ENCODE measurements around the gene LRRC43. TPM values are rescaled to one million over a fixed set of nuclear protein-coding genes. Genes with fewer than 3 reads are reported as not detected.

Gene LRRC43
- total and polyA plus RNA-seq, 4 donors, result 0.03 to 0.67 (median 0.13) TPM; not detected in 1

GRCh38 chr12:122139941-122140340, 43.0 kb upstream of the LRRC43 start:
- no peaks in the 10 kb centered on the region for H3K9me3 ChIP-seq (ENCODE audit: control insufficient read depth in 4 of 4, low read length in 3 of 4)
- TF ChIP-seq JUND (IDR thresholded peaks at IDR 0.05) (no peak), ZBTB33 (IDR thresholded peaks at IDR 0.05) (no peak), HNF4A (conservative IDR thresholded peaks at IDR 0.05) (no peak), RXRA (IDR thresholded peaks at IDR 0.05) (no peak), CTCF (IDR thresholded peaks at IDR 0.05; ENCODE audit: low read depth, low read length, missing input control) (no peak), FOXA2 (IDR thresholded peaks at IDR 0.05) (no peak), NR2F2 (IDR thresholded peaks at IDR 0.05) (no peak), REST (IDR thresholded peaks at IDR 0.05) (no peak), YY1 (IDR thresholded peaks at IDR 0.05) (no peak), HNF4G (IDR thresholded peaks at IDR 0.05) (no peak), RAD21 (IDR thresholded peaks at IDR 0.05) (no peak), FOXA1 (IDR thresholded peaks at IDR 0.05) (no peak), EGR1 (IDR thresholded peaks at IDR 0.05; ENCODE audit: low read depth in 2 of 2) (no peak), TAF1 (conservative IDR thresholded peaks at IDR 0.05) (no peak), SP1 (IDR thresholded peaks at IDR 0.05) (no peak), GABPA (IDR thresholded peaks at IDR 0.05 in 1 of 2, conservative IDR thresholded peaks at IDR 0.05 in 1 of 2) (no peak)
- TF ChIP-seq, protein P1, sequence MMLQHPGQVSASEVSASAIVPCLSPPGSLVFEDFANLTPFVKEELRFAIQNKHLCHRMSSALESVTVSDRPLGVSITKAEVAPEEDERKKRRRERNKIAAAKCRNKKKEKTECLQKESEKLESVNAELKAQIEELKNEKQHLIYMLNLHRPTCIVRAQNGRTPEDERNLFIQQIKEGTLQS (IDR thresholded peaks at IDR 0.05), result no peak
- TF ChIP-seq, protein P2, sequence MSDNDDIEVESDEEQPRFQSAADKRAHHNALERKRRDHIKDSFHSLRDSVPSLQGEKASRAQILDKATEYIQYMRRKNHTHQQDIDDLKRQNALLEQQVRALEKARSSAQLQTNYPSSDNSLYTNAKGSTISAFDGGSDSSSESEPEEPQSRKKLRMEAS (IDR thresholded peaks at IDR 0.05), result no peak
- no peak overlapping the region for H3K4me3 ChIP-seq (ENCODE audit: low read depth in 1 of 3, low read length in 3 of 3)
- DNase-seq (ENCODE audit: low spot score), result no peak
- peaks cover 16 to 69% (median 34%) of the 10 kb centered on the region in 4 donors for H3K36me3 ChIP-seq (ENCODE audit: control insufficient read depth in 4 of 4, insufficient read depth in 3 of 4, low read depth in 1 of 4, low read length in 3 of 4)
- WGBS, result 91% methylated on average over 8 of the region's 8 CpGs
- H3K27me3 ChIP-seq (ENCODE audit: control insufficient read depth in 4 of 4, insufficient read depth in 4 of 4, low read length in 3 of 4), result no peaks in the 10 kb centered on the region
- H3K27ac ChIP-seq (ENCODE audit: low read depth in 1 of 2, low read length in 2 of 2), result no peak overlapping the region
- no peaks in the 10 kb centered on the region for H3K4me1 ChIP-seq (ENCODE audit: control insufficient read depth in 4 of 4, insufficient read depth in 4 of 4, low read length in 3 of 4)
- no peak overlapping the region for H3K9ac ChIP-seq (ENCODE audit: low read depth in 1 of 2, low read length in 2 of 2)
